Measurements from ENCODE around the gene TMEM178B.

Gene TMEM178B

GRCh38 chr7:141339603-141340002 lies 265.7 kb downstream of the TMEM178B start:
- H3K9me3 ChIP-seq (ENCODE audit: control insufficient read depth, insufficient read depth, low read length) = no peaks in the 10 kb centered on the region
- H3K4me3 ChIP-seq (ENCODE audit: low read depth, low read length) = no peak overlapping the region
- no peaks in the 10 kb centered on the region for H3K4me1 ChIP-seq (ENCODE audit: control insufficient read depth, insufficient read depth, low read length)

GRCh38 chr7:141340991-141341390 lies 267.1 kb downstream of the TMEM178B start:
- H3K4me1 ChIP-seq (ENCODE audit: control insufficient read depth, insufficient read depth, low read length) = no peaks in the 10 kb centered on the region
- H3K9ac ChIP-seq (ENCODE audit: low read depth, low read length) = no peak overlapping the region
- H3K36me3 ChIP-seq (ENCODE audit: control insufficient read depth, insufficient read depth, low read length) = no peaks in the 10 kb centered on the region
- H3K9me3 ChIP-seq (ENCODE audit: control insufficient read depth, insufficient read depth, low read length) = no peaks in the 10 kb centered on the region
- H3K4me3 ChIP-seq (ENCODE audit: low read depth, low read length) = no peak overlapping the region
- no peaks in the 10 kb centered on the region for H3K27me3 ChIP-seq (ENCODE audit: control insufficient read depth, insufficient read depth, low read length)

More at GRCh38 chr7:141339603-141340002, 265.7 kb downstream of the TMEM178B start:
- Histone ChIP-seq H3K9ac (ENCODE audit: low read depth, low read length) (no peak overlapping the region), H3K27me3 (ENCODE audit: control insufficient read depth, insufficient read depth, low read length) (no peaks in the 10 kb centered on the region), H3K36me3 (ENCODE audit: control insufficient read depth, insufficient read depth, low read length) (no peaks in the 10 kb centered on the region)

GRCh38 chr7:141342621-141343408 lies 269.0 kb downstream of the TMEM178B start:
- Histone ChIP-seq H3K4me1 (ENCODE audit: control insufficient read depth, insufficient read depth, low read length) (no peaks in the 10 kb centered on the region), H3K4me3 (ENCODE audit: low read depth, low read length) (no peak overlapping the region), H3K27me3 (ENCODE audit: control insufficient read depth, insufficient read depth, low read length) (no peaks in the 10 kb centered on the region), H3K36me3 (ENCODE audit: control insufficient read depth, insufficient read depth, low read length) (no peaks in the 10 kb centered on the region), H3K9me3 (ENCODE audit: control insufficient read depth, insufficient read depth, low read length) (no peaks in the 10 kb centered on the region), H3K9ac (ENCODE audit: low read depth, low read length) (no peak overlapping the region)

GRCh38 chr7:141344153-141344935 lies 270.5 kb downstream of the TMEM178B start:
- H3K27me3 ChIP-seq (ENCODE audit: control insufficient read depth, insufficient read depth, low read length) = no peaks in the 10 kb centered on the region

GRCh38 chr7:141348728-141349127 lies 274.9 kb downstream of the TMEM178B start:
- Histone ChIP-seq H3K4me1 (ENCODE audit: control insufficient read depth, insufficient read depth, low read length) (no peaks in the 10 kb centered on the region), H3K4me3 (ENCODE audit: low read depth, low read length) (no peak overlapping the region), H3K9ac (ENCODE audit: low read depth, low read length) (no peak overlapping the region), H3K27me3 (ENCODE audit: control insufficient read depth, insufficient read depth, low read length) (no peaks in the 10 kb centered on the region), H3K9me3 (ENCODE audit: control insufficient read depth, insufficient read depth, low read length) (no peaks in the 10 kb centered on the region), H3K36me3 (ENCODE audit: control insufficient read depth, insufficient read depth, low read length) (no peaks in the 10 kb centered on the region)

More at GRCh38 chr7:141344153-141344935, 270.5 kb downstream of the TMEM178B start:
- Histone ChIP-seq H3K9ac (ENCODE audit: low read depth, low read length) (no peak overlapping the region), H3K4me1 (ENCODE audit: control insufficient read depth, insufficient read depth, low read length) (no peaks in the 10 kb centered on the region), H3K9me3 (ENCODE audit: control insufficient read depth, insufficient read depth, low read length) (no peaks in the 10 kb centered on the region), H3K36me3 (ENCODE audit: control insufficient read depth, insufficient read depth, low read length) (no peaks in the 10 kb centered on the region), H3K4me3 (ENCODE audit: low read depth, low read length) (no peak overlapping the region)

GRCh38 chr7:141349338-141349737 lies 275.5 kb downstream of the TMEM178B start:
- Histone ChIP-seq H3K9ac (ENCODE audit: low read depth, low read length) (no peak overlapping the region), H3K9me3 (ENCODE audit: control insufficient read depth, insufficient read depth, low read length) (no peaks in the 10 kb centered on the region), H3K4me1 (ENCODE audit: control insufficient read depth, insufficient read depth, low read length) (no peaks in the 10 kb centered on the region), H3K27me3 (ENCODE audit: control insufficient read depth, insufficient read depth, low read length) (no peaks in the 10 kb centered on the region), H3K36me3 (ENCODE audit: control insufficient read depth, insufficient read depth, low read length) (no peaks in the 10 kb centered on the region), H3K4me3 (ENCODE audit: low read depth, low read length) (no peak overlapping the region)

- Histone ChIP-seq H3K9me3 (ENCODE audit: control insufficient read depth, insufficient read depth, low read length) (no peaks in the 10 kb centered on the region), H3K4me3 (ENCODE audit: low read depth, low read length) (no peak overlapping the region), H3K36me3 (ENCODE audit: control insufficient read depth, insufficient read depth, low read length) (no peaks in the 10 kb centered on the region), H3K4me1 (ENCODE audit: control insufficient read depth, insufficient read depth, low read length) (peaks cover 2% of the 10 kb centered on the region), H3K9ac (ENCODE audit: low read depth, low read length) (no peak overlapping the region), H3K27me3 (ENCODE audit: control insufficient read depth, insufficient read depth, low read length) (no peaks in the 10 kb centered on the region)
These were observed 275.9 kb downstream of the TMEM178B start for GRCh38 chr7:141349804-141350203.

GRCh38 chr7:141351175-141351574 lies 277.3 kb downstream of the TMEM178B start:
- H3K4me1 ChIP-seq (ENCODE audit: control insufficient read depth, insufficient read depth, low read length) = peaks cover 2% of the 10 kb centered on the region
- H3K27me3 ChIP-seq (ENCODE audit: control insufficient read depth, insufficient read depth, low read length) = no peaks in the 10 kb centered on the region
- H3K36me3 ChIP-seq (ENCODE audit: control insufficient read depth, insufficient read depth, low read length) = no peaks in the 10 kb centered on the region

GRCh38 chr7:141352955-141353354 lies 279.1 kb downstream of the TMEM178B start:
- H3K9ac ChIP-seq (ENCODE audit: low read depth, low read length) = no peak overlapping the region
- H3K27me3 ChIP-seq (ENCODE audit: control insufficient read depth, insufficient read depth, low read length) = no peaks in the 10 kb centered on the region
- no peak overlapping the region for H3K4me3 ChIP-seq (ENCODE audit: low read depth, low read length)
- peaks cover 2% of the 10 kb centered on the region for H3K4me1 ChIP-seq (ENCODE audit: control insufficient read depth, insufficient read depth, low read length)
- no peaks in the 10 kb centered on the region for H3K36me3 ChIP-seq (ENCODE audit: control insufficient read depth, insufficient read depth, low read length)
- H3K9me3 ChIP-seq (ENCODE audit: control insufficient read depth, insufficient read depth, low read length) = no peaks in the 10 kb centered on the region

More at GRCh38 chr7:141351175-141351574, 277.3 kb downstream of the TMEM178B start:
- Histone ChIP-seq H3K9ac (ENCODE audit: low read depth, low read length) (no peak overlapping the region), H3K9me3 (ENCODE audit: control insufficient read depth, insufficient read depth, low read length) (no peaks in the 10 kb centered on the region), H3K4me3 (ENCODE audit: low read depth, low read length) (no peak overlapping the region)

GRCh38 chr7:141354251-141354650 lies 280.4 kb downstream of the TMEM178B start:
- no peaks in the 10 kb centered on the region for H3K27me3 ChIP-seq (ENCODE audit: control insufficient read depth, insufficient read depth, low read length)
- H3K36me3 ChIP-seq (ENCODE audit: control insufficient read depth, insufficient read depth, low read length) = no peaks in the 10 kb centered on the region
- peaks cover 2% of the 10 kb centered on the region for H3K4me1 ChIP-seq (ENCODE audit: control insufficient read depth, insufficient read depth, low read length)
- no peak overlapping the region for H3K9ac ChIP-seq (ENCODE audit: low read depth, low read length)
- H3K9me3 ChIP-seq (ENCODE audit: control insufficient read depth, insufficient read depth, low read length) = no peaks in the 10 kb centered on the region
- no peak overlapping the region for H3K4me3 ChIP-seq (ENCODE audit: low read depth, low read length)

GRCh38 chr7:141355032-141355431 lies 281.2 kb downstream of the TMEM178B start:
- Histone ChIP-seq H3K4me3 (ENCODE audit: low read depth, low read length) (no peak overlapping the region), H3K4me1 (ENCODE audit: control insufficient read depth, insufficient read depth, low read length) (peaks cover 2% of the 10 kb centered on the region), H3K9me3 (ENCODE audit: control insufficient read depth, insufficient read depth, low read length) (no peaks in the 10 kb centered on the region), H3K27me3 (ENCODE audit: control insufficient read depth, insufficient read depth, low read length) (no peaks in the 10 kb centered on the region), H3K36me3 (ENCODE audit: control insufficient read depth, insufficient read depth, low read length) (no peaks in the 10 kb centered on the region), H3K9ac (ENCODE audit: low read depth, low read length) (no peak overlapping the region)

- H3K4me1 ChIP-seq (ENCODE audit: control insufficient read depth, insufficient read depth, low read length) = peaks cover 2% of the 10 kb centered on the region
- H3K9me3 ChIP-seq (ENCODE audit: control insufficient read depth, insufficient read depth, low read length) = no peaks in the 10 kb centered on the region
- no peak overlapping the region for H3K4me3 ChIP-seq (ENCODE audit: low read depth, low read length)
- no peak overlapping the region for H3K9ac ChIP-seq (ENCODE audit: low read depth, low read length)
- no peaks in the 10 kb centered on the region for H3K36me3 ChIP-seq (ENCODE audit: control insufficient read depth, insufficient read depth, low read length)
- H3K27me3 ChIP-seq (ENCODE audit: control insufficient read depth, insufficient read depth, low read length) = no peaks in the 10 kb centered on the region
These were observed 282.3 kb downstream of the TMEM178B start for GRCh38 chr7:141356161-141356560.
